Endothelial cell of umbilical vein (primary cell): ENCODE results near the gene PNRC1. TPM values are rescaled to one million over a fixed set of nuclear protein-coding genes. Genes with fewer than 3 reads are reported as not detected.

Experiments used
- BruUV-seq: library from RNA; stranded (reverse); fragments of 400-500 nt; replicated peaks from 2 replicates; lab custom pipeline; 2021; lab: Mats Ljungman, UMichigan
- CTCF ChIA-PET: fragments of 300-600, 350-600 bp; sonication (Branson Sonifier 250); formaldehyde crosslinking; loops from one replicate; lab custom pipeline; 2021; ENCODE audit warnings: antibody characterized with exemption, inconsistent platforms; lab: Charles Lee
- POLR2A ChIA-PET: fragments of 300-600, 350-600 bp; sonication (Branson Sonifier 250); formaldehyde crosslinking; loops from one replicate; lab custom pipeline; 2021; ENCODE audit warnings: antibody characterized with exemption, inconsistent platforms; lab: Charles Lee
- DNase-seq: peaks from one replicate; pipeline ENCODE4 v3.0.0-alpha.2; 2011; ENCODE audit warnings: low read depth, low spot score
- FAIRE-seq: peaks from 2 replicates; lab custom pipeline; 2011; peaks lifted over from hg19 to GRCh38; lab: Jason Lieb, UNC
- H2AFZ ChIP-seq: 2 replicates; pipeline ENCODE4 v1.6.0; 2012; ENCODE audit warnings: low read depth, low read length, control low read depth, inconsistent platforms
- H3K27ac ChIP-seq: 2 replicates; pipeline ENCODE4 v1.5.1; 2011; ENCODE audit warnings: low read depth, mild to moderate bottlenecking, control low read depth, low read length, moderate library complexity; ENCODE audit not compliant: insufficient read depth
- H3K27me3 ChIP-seq, 2 experiments: 2 replicates each; pipeline versions ENCODE4 v1.6.0 to v1.6.1; 2011; ENCODE audit warnings: low read length in 2 of 2, mixed read lengths in 1 of 2; ENCODE audit not compliant: control insufficient read depth in 2 of 2, insufficient read depth in 2 of 2
- H3K36me3 ChIP-seq, 2 experiments: 2 replicates in 1 of 2; 3 replicates in 1 of 2; pipeline ENCODE4 v1.5.1; 2011; ENCODE audit warnings: low read length in 2 of 2, mild to moderate bottlenecking in 1 of 2, moderate library complexity in 1 of 2; ENCODE audit not compliant: control insufficient read depth in 2 of 2, insufficient read depth in 2 of 2; ENCODE audit errors: extremely low read depth in 1 of 2
- H3K4me1 ChIP-seq: 3 replicates; pipeline ENCODE4 v1.5.1; 2011; ENCODE audit warnings: mild to moderate bottlenecking, low read length; ENCODE audit not compliant: control insufficient read depth, insufficient read depth; ENCODE audit errors: extremely low read depth
- H3K4me2 ChIP-seq: 2 replicates; pipeline ENCODE4 v1.6.1; 2011; ENCODE audit warnings: low read length, control low read depth, mixed read lengths; ENCODE audit not compliant: insufficient read depth
- H3K4me3 ChIP-seq, 3 experiments: fragments of 200-600 bp in 1 of 3; sonication (generic), shearing (Covaris generic) in 1 of 3; replicated peaks in 1 of 3; 2 replicates each; pipeline ENCODE4 v1.5.1; 2011 to 2016; ENCODE audit warnings: control low read depth in 3 of 3, low read length in 3 of 3, mild to moderate bottlenecking in 2 of 3, inconsistent platforms in 1 of 3, low read depth in 1 of 3, moderate library complexity in 1 of 3; ENCODE audit not compliant: insufficient read depth in 1 of 3
- H3K79me2 ChIP-seq: 2 replicates; pipeline ENCODE4 v1.6.0; 2012; ENCODE audit warnings: low read length, inconsistent platforms; ENCODE audit not compliant: control insufficient read depth, insufficient read depth
- H3K9ac ChIP-seq: replicated peaks from 2 replicates; pipeline ENCODE3; 2011; ENCODE audit warnings: low read length, control low read depth; ENCODE audit not compliant: insufficient read depth; ENCODE audit errors: extremely low read depth
- H3K9me1 ChIP-seq: replicated peaks from 3 replicates; pipeline ENCODE4 v1.6.0; 2011; ENCODE audit warnings: mild to moderate bottlenecking, low read length; ENCODE audit not compliant: control insufficient read depth, insufficient read depth; ENCODE audit errors: extremely low read depth
- H3K9me3 ChIP-seq: replicated peaks from 2 replicates; pipeline ENCODE4 v1.5.1; 2012; ENCODE audit warnings: low read length, inconsistent platforms; ENCODE audit not compliant: control insufficient read depth, insufficient read depth
- H4K20me1 ChIP-seq: replicated peaks from 2 replicates; pipeline ENCODE3; 2011; ENCODE audit warnings: mild to moderate bottlenecking, low read length; ENCODE audit not compliant: control insufficient read depth, insufficient read depth; ENCODE audit errors: extremely low read depth
- EZH2 ChIP-seq: IDR thresholded peaks from 2 replicates; pipeline ENCODE4 v1.6.1; 2012; ENCODE audit warnings: borderline replicate concordance, low read depth, mild to moderate bottlenecking, moderate library complexity, low read length, inconsistent platforms; ENCODE audit not compliant: severe bottlenecking
- FOS ChIP-seq: IDR thresholded peaks from 2 replicates; pipeline ENCODE4 v1.6.1; 2011; ENCODE audit warnings: mild to moderate bottlenecking, low read length, moderate library complexity, borderline replicate concordance; ENCODE audit not compliant: insufficient read depth
- GATA2 ChIP-seq: IDR thresholded peaks from 2 replicates; pipeline ENCODE4 v1.7.0; 2011; ENCODE audit warnings: low read depth, mild to moderate bottlenecking, moderate library complexity, mixed read lengths, low read length; ENCODE audit not compliant: insufficient read length, insufficient read depth
- JUN ChIP-seq: IDR thresholded peaks from 2 replicates; pipeline ENCODE4 v1.6.1; 2011; ENCODE audit warnings: borderline replicate concordance, low read depth; ENCODE audit not compliant: insufficient read length, insufficient read depth
- MYC ChIP-seq: IDR thresholded peaks from one replicate; pipeline ENCODE4 v1.6.1; 2011; ENCODE audit warnings: mild to moderate bottlenecking, low read depth, low read length
- POLR2A ChIP-seq: IDR thresholded peaks from 2 replicates; pipeline ENCODE4 v1.6.1; 2012; ENCODE audit warnings: low read depth, mild to moderate bottlenecking, control low read depth, low read length
- POLR2AphosphoS5 ChIP-seq: IDR thresholded peaks from 2 replicates; pipeline ENCODE4 v1.6.1; 2012; ENCODE audit warnings: low read depth, mild to moderate bottlenecking, control low read depth, low read length, moderate library complexity; ENCODE audit not compliant: insufficient read depth
- dilution Hi-C: fragments of 300-500 bp; cut with MboI; formaldehyde crosslinking; loops from one replicate; pipeline ENCODE4 v1.15.0; 2019; ENCODE audit warnings: low sequenced_read_pairs; ENCODE audit not compliant: extremely low pct_ligation_motif_present
- intact Hi-C: fragments of 100-400 bp; cut with micrococcal nuclease; formaldehyde crosslinking; loops from one replicate; pipeline ENCODE4 v1.10.0; 2022
- polyA plus RNA-seq, 4 experiments: library from polyadenylated mRNA; depleted of rRNA in 3 of 4; stranded (reverse) in 3 of 4; unstranded in 1 of 4; fragments of >200 nt; gene quantifications; 2 replicates each; pipeline versions ENCODE4 v1.2.1 to v1.2.3, GENCODE V29; 2011 to 2012; ENCODE audit warnings: missing spikeins in 1 of 4
- total RNA-seq: library from RNA; stranded (reverse); gene quantifications from 2 replicates; pipeline ENCODE4 v1.2.3, GENCODE V29; 2021
- TF ChIP-seq, protein P1 (sequence below): IDR thresholded peaks from 2 replicates; pipeline ENCODE4 v1.6.1; 2011; ENCODE audit not compliant: insufficient read depth, insufficient read length
- TF ChIP-seq, protein P2 (sequence below), 2 donors: IDR thresholded peaks; 1 replicate in 1 of 2; 2 replicates in 1 of 2; pipeline ENCODE4 v1.5.1; 2011; ENCODE audit warnings: low read length in 2 of 2, mild to moderate bottlenecking in 2 of 2, moderate library complexity in 2 of 2, control low read depth in 1 of 2, inconsistent platforms in 1 of 2, low read depth in 1 of 2; ENCODE audit not compliant: insufficient read depth in 1 of 2; ENCODE audit errors: extremely low read depth in 1 of 2

PNRC1 gene
- total and polyA plus RNA-seq, 2 donors (not counting 3 experiments of a cell fraction or from before 2014, with no cell fraction given): 9.6 to 87.9 TPM

DNA sequence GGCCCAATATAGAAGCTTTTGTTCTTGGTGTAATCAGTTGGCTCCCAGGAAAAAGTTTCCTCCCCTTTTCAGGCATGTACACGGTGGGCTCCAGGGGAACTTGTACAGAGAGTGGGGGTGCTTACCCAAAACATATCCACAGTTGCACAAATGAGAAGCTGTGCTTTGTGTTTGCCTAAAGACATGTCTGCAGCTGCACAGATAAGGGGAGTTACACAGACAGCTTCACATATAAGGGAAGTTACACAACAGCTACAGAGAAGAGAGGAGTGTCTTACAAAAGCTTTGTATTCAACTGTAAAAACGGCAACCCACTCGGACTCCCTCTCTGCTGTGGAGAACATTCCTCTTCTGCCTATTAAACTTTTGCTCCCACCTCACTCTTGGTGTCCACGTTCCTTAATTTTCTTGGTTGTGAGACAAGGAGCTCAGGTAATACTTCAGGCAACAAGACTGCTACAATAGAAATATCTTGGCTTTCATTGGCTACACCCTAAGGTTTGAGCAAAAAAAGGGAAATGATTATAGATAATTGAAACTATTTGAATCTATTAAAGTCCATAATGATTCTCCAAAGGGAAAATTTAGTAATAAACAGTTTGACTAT lies 7.4 kb upstream of the PNRC1 start:
- H3K27ac ChIP-seq: no peak overlapping the region
- H3K36me3 ChIP-seq: no peaks in the 10 kb centered on the region
- H3K9me1 ChIP-seq: no peaks in the 10 kb centered on the region
- no peak overlapping the region for H3K9ac ChIP-seq
- dilution Hi-C loops: no loop called here
- CTCF ChIA-PET: no interaction called here
- intact Hi-C loops: no loop called here
- no peak overlapping the region for H3K4me3 ChIP-seq
- H3K4me2 ChIP-seq: no peak overlapping the region
- peaks cover 8 to 11% of the 10 kb centered on the region in 2 experiments for H3K27me3 ChIP-seq
- H3K4me1 ChIP-seq: no peaks in the 10 kb centered on the region
- no peaks in the 10 kb centered on the region for H4K20me1 ChIP-seq
- no peak overlapping the region for H2AFZ ChIP-seq
- TF ChIP-seq POLR2AphosphoS5 (no peak), GATA2 (no peak), FOS (no peak), POLR2A (no peak)
- POLR2A ChIA-PET: no interaction called here
- no peaks in the 10 kb centered on the region for H3K79me2 ChIP-seq
- H3K9me3 ChIP-seq: no peaks in the 10 kb centered on the region
- no TSS peak for BruUV-seq
- DNase-seq (no peak), FAIRE-seq (no peak)

DNA sequence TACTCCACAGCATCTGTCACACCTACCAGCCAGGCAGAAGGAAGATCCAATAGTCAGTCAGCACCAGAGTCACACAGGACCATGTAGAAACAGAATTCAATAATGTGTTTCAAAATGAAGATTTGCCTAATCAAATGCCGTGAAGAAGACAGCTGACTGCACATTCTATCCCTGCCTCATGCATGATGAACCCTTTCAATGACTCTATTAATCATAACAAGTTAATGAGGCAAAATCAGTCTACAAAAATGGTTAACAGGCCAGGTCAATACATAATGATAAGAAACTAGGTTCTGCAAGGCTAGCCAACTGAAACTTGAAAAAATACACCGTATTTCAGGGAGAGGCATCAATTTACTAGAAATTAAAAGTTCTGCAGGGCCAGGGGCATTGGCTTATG lies 6.7 kb upstream of the PNRC1 start:
- no peaks in the 10 kb centered on the region for H3K4me1 ChIP-seq
- H3K4me2 ChIP-seq: no peak overlapping the region
- intact Hi-C loops (no loop called here), dilution Hi-C loops (no loop called here)
- no TSS peak for BruUV-seq
- H3K9ac ChIP-seq: no peak overlapping the region
- peaks cover 3 to 11% of the 10 kb centered on the region in 2 experiments for H3K27me3 ChIP-seq
- FAIRE-seq: no peak
- H3K9me3 ChIP-seq: no peaks in the 10 kb centered on the region
- no peak overlapping the region for H3K4me3 ChIP-seq
- H4K20me1 ChIP-seq: no peaks in the 10 kb centered on the region
- no peak overlapping the region for H3K27ac ChIP-seq
- POLR2A ChIA-PET: interaction anchor here (0.7 kb wide), 1 partner anchor 52 kb away, joined by 3 read pairs; no protein-coding TSS in a partner anchor
- DNase-seq: no peak
- H3K36me3 ChIP-seq: no peaks in the 10 kb centered on the region
- CTCF ChIA-PET: no interaction called here
- no peaks in the 10 kb centered on the region for H3K79me2 ChIP-seq
- TF ChIP-seq MYC (no peak), GATA2 (no peak), POLR2AphosphoS5 (no peak), EZH2 (no peak), FOS (no peak), POLR2A (no peak), JUN (no peak)
- TF ChIP-seq, protein P1, sequence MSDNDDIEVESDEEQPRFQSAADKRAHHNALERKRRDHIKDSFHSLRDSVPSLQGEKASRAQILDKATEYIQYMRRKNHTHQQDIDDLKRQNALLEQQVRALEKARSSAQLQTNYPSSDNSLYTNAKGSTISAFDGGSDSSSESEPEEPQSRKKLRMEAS: no peak
- TF ChIP-seq, protein P2, sequence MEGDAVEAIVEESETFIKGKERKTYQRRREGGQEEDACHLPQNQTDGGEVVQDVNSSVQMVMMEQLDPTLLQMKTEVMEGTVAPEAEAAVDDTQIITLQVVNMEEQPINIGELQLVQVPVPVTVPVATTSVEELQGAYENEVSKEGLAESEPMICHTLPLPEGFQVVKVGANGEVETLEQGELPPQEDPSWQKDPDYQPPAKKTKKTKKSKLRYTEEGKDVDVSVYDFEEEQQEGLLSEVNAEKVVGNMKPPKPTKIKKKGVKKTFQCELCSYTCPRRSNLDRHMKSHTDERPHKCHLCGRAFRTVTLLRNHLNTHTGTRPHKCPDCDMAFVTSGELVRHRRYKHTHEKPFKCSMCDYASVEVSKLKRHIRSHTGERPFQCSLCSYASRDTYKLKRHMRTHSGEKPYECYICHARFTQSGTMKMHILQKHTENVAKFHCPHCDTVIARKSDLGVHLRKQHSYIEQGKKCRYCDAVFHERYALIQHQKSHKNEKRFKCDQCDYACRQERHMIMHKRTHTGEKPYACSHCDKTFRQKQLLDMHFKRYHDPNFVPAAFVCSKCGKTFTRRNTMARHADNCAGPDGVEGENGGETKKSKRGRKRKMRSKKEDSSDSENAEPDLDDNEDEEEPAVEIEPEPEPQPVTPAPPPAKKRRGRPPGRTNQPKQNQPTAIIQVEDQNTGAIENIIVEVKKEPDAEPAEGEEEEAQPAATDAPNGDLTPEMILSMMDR (IDR thresholded peaks at IDR 0.05; ENCODE audit: extremely low read depth in 1 of 2, insufficient read depth in 1 of 2, low read depth in 1 of 2, low read length in 2 of 2): no peak
- no peaks in the 10 kb centered on the region for H3K9me1 ChIP-seq
- H2AFZ ChIP-seq: no peak overlapping the region
